Measurements from ENCODE around the gene GAGE1.
"Not testable (repeated sequence)": the region's sequence is repeated elsewhere in the genome, so short reads cannot be mapped to it uniquely, and the experiment has no call there.

The GAGE1 gene, protein sequence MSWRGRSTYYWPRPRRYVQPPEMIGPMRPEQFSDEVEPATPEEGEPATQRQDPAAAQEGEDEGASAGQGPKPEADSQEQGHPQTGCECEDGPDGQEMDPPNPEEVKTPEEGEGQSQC

GRCh38 chrX:49598720-49599119 is at the start of gene GAGE1:
Gene GAGE1 (plus strand): TSS chrX:49599020. CDS start chrX:49600175, 1,155 bp downstream.
- not testable (repeated sequence) for DNase-seq

DNA sequence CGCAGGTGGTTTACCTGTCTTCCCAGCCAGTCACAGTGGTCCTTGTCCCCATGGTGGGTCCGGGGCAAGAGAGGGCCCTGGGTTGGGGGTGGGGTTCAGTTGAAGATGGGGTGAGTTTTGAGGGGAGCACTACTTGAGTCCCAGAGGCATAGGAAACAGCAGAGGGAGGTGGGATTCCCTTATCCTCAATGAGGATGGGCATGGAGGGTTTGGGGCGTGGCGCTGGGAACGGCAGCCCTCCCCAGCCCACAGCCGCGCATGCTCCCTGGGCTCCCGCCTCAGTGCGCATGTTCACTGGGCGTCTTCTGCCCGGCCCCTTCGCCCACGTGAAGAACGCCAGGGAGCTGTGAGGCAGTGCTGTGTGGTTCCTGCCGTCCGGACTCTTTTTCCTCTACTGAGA is 47.8 kb upstream of the GAGE1 start, which contains the start of gene GAGE12E:
Gene GAGE12E, plus strand, starts transcription at position 301 of the 400 bp plus-strand sequence. CDS start 1,155 bp downstream, outside the sequence.
- not testable (repeated sequence) for DNase-seq

- not testable (repeated sequence) for DNase-seq
Observed at GRCh38 chrX:49560542-49560941, 38.3 kb upstream of the GAGE1 start, which contains the start of gene GAGE12F. Gene GAGE12F (plus strand): TSS chrX:49560842. CDS start chrX:49561997, 1,155 bp downstream.

- not testable (repeated sequence) for DNase-seq
Observed at GRCh38 chrX:49568728-49569127, 30.1 kb upstream of the GAGE1 start.

DNA sequence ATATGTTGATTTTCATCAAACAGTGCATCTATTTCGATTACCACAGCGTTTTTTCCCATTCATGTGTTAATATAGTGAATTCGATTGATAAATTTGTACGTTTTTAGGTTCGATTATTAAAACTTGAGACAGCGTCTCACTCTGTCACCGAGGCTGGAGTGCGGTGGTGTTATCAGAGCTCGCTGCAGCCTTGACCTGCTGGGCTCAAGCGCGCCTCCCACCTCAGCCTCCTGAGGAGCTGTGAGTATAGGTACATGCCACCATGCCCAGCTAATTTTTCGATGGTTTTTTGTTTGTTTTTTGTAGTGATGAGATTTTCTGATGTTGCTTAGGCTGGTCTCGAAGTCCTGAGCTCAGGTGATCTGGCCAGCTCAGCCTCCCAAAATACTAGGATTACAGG is 29.7 kb upstream of the GAGE1 start:
- DNase-seq, result not testable (repeated sequence)

DNA sequence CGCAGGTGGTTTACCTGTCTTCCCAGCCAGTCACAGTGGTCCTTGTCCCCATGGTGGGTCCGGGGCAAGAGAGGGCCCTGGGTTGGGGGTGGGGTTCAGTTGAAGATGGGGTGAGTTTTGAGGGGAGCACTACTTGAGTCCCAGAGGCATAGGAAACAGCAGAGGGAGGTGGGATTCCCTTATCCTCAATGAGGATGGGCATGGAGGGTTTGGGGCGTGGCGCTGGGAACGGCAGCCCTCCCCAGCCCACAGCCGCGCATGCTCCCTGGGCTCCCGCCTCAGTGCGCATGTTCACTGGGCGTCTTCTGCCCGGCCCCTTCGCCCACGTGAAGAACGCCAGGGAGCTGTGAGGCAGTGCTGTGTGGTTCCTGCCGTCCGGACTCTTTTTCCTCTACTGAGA is 28.7 kb upstream of the GAGE1 start, which contains the start of gene GAGE12G:
Gene GAGE12G, plus strand, starts transcription at position 301 of the 400 bp plus-strand sequence. CDS start 1,155 bp downstream, outside the sequence.
- DNase-seq, result not testable (repeated sequence)

DNA sequence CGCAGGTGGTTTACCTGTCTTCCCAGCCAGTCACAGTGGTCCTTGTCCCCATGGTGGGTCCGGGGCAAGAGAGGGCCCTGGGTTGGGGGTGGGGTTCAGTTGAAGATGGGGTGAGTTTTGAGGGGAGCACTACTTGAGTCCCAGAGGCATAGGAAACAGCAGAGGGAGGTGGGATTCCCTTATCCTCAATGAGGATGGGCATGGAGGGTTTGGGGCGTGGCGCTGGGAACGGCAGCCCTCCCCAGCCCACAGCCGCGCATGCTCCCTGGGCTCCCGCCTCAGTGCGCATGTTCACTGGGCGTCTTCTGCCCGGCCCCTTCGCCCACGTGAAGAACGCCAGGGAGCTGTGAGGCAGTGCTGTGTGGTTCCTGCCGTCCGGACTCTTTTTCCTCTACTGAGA is 19.2 kb upstream of the GAGE1 start, which contains the start of gene GAGE12H:
Gene GAGE12H, plus strand, starts transcription at position 301 of the 400 bp plus-strand sequence. CDS start 1,155 bp downstream, outside the sequence.
- not testable (repeated sequence) for DNase-seq

DNA sequence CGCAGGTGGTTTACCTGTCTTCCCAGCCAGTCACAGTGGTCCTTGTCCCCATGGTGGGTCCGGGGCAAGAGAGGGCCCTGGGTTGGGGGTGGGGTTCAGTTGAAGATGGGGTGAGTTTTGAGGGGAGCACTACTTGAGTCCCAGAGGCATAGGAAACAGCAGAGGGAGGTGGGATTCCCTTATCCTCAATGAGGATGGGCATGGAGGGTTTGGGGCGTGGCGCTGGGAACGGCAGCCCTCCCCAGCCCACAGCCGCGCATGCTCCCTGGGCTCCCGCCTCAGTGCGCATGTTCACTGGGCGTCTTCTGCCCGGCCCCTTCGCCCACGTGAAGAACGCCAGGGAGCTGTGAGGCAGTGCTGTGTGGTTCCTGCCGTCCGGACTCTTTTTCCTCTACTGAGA is 9.6 kb upstream of the GAGE1 start, which contains the start of gene GAGE2A:
Gene GAGE2A, plus strand, starts transcription at position 301 of the 400 bp plus-strand sequence. CDS start 1,155 bp downstream, outside the sequence.
- DNase-seq, result not testable (repeated sequence)

- DNase-seq, result not testable (repeated sequence)
Observed at GRCh38 chrX:49589769-49590478, 8.9 kb upstream of the GAGE1 start.

DNA sequence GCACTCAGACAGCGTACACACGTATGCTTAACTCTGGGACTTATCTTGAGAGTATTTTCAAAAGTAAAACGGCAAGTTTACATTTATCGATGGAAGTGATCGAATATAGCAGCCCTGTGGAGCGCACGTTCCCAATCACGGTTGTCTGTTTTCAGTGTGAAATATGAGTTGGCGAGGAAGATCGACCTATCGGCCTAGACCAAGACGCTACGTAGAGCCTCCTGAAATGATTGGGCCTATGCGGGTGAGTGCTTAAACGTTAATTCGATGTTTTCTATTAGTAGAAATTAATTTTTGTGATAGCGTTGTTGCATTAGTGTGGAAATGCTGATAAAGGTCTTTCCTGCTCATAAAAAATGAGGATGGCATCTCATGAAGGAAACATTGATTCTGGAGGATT is 8.3 kb upstream of the GAGE1 start:
- not testable (repeated sequence) for DNase-seq

DNA sequence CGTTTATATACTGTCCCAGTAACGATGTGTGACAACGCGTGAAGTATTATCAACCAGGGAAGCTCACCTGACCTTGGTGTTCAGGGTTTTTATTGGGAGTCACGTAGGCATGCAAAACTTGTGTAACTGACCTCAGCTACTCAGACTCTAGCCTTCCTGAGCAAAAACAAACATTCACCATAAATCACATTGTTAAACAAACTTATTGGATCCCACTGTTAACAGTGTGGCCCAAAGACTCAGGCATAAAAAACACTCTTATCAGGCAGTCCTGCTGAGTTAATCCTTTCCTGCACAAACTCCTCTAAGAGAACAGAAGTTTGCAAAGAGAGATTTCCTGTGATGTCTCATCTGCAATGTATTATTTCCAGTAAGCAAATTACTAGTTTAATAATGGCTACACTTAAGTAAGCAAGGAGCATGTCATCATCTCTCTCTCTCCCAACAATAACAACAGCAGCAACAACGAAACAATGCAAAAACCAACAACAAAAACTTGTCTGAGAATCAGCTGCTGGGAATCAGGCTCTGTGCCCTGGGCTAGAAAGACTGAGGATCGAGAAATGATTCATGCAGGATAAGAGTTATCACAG is 12.0 kb downstream of the GAGE1 start:
- DNase-seq, result no peak
- no peak for TF ChIP-seq POLR2A (IDR thresholded peaks at IDR 0.05; ENCODE audit: low read length)
- no peak for TF ChIP-seq GATA1 (IDR thresholded peaks at IDR 0.05; ENCODE audit: low read depth, low read length)

- no peak for TF ChIP-seq POLR2A (IDR thresholded peaks at IDR 0.05; ENCODE audit: low read length)
- TF ChIP-seq GATA1 (IDR thresholded peaks at IDR 0.05; ENCODE audit: low read depth, low read length), result no peak
- no peak for DNase-seq
Observed at GRCh38 chrX:49618574-49618973, 19.8 kb downstream of the GAGE1 start.

DNA sequence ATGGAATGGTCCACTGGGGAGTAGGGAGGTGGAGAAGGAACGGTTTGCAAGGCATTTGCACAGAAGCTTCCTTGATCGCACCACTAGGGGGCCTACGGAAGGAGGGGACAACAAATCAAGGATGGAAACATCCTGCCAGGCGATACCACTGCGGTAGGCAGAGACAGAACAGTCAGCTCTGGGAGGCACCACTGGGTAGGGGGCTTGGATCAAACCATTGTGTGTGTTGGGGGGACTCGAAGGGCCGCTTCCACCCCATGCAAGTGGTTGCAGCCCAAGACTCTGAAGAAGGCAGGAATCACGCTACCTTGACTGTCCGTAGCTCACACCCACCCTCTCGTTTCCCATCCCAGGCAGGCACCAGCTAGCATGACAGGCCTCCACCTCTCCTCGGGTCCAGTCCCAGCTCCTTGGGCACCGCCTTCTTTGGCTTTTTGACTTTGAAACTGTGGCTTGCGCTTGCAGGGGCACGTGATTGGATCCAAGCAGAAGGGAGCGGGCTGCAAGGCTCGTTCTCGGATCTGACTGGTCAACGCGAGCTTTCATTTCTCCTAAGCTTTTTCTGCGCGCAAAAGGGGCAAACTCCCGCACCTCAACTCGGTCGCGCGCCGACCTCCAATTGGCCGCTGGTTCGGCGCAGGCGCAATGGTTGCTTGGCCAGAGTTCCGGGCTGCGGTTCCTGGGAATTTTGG is 28.4 kb downstream of the GAGE1 start:
- DNase-seq, result peak; percentile 30 to 50
- TF ChIP-seq GATA1 (IDR thresholded peaks at IDR 0.05; ENCODE audit: low read depth, low read length), result no peak
- no peak for TF ChIP-seq POLR2A (IDR thresholded peaks at IDR 0.05; ENCODE audit: low read length)

DNA sequence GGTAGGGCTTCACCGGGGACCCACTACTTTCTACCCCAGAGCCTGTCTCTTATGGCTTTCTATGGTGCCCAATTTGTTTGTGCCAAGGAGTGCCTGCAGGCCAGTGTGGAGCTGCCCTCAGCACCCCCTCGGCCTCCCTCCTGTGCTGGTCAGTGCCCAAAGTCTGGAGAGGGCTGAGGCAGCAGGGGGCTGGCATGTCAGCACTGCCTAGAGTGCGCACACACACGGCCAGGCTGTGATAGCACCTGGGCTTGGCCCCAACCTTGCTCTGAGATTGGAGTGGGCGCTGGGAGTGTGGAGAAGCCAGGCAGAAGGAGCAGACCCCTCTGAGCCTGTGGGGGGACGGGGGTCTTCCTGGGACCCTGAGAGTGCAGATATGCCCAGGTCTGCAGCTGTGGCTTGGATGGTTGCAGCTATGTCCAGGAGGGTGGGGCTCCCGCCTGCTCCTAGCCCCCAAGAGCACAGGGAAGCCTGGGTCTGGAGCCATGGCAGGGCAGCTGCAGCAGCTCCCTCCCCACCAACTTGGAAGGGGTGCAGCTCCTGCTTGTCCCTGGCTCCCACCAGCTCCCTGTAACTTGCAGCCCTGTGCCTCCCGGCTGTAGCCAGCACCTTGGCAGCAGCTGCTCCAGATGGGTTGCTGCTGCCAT is 46.3 kb downstream of the GAGE1 start:
- no peak for DNase-seq
- TF ChIP-seq GATA1 (IDR thresholded peaks at IDR 0.05; ENCODE audit: low read depth, low read length) (no peak), POLR2A (IDR thresholded peaks at IDR 0.05; ENCODE audit: low read length) (no peak)

- DNase-seq, result no peak
- TF ChIP-seq POLR2A (IDR thresholded peaks at IDR 0.05; ENCODE audit: low read length) (no peak), GATA1 (IDR thresholded peaks at IDR 0.05; ENCODE audit: low read depth, low read length) (no peak)
Observed at GRCh38 chrX:49656533-49656932, 57.7 kb downstream of the GAGE1 start.
